ENCODE results near the gene ARID2. TPM values are rescaled to one million over a fixed set of nuclear protein-coding genes. Genes with fewer than 3 reads are reported as not detected.

Gene ARID2
- total and polyA plus RNA-seq, 10 of the 15 experiments (the other 5 are each of a cell fraction or from before 2014, with no cell fraction given), result 9.2 to 29.8 (median 20.3) TPM

DNA sequence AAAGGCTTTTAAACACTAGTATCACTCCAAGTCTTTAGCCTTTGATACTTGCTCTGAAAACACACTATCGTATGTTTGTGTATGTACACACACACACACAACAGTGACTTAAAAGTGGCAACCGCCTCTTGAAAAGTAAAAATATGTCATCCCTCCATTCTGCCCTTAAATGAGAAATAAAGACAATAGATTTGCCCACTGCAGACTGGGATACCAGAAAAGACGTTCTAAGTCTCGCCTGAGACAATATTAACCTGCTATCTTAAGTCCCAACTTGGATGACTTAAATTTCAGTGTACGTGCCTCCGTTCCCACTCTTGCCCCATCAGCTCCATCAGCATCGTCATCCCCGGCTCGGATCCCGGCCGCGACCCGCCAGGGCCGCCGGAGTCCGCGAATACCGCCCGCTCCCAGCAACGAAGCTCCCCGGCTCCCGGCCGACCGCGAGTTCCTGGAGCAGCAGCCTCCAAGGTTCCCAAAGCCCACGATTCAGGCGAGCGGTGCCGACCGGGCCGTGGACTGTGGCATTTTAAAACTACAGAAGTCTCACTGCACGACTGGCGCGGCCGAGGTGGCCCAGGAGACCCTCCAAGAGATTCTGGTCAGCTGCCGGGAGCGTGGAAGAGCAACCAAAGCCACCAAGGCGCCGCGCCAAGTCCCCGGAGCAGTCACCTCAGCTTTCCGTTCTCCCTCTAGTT, 2.8 kb upstream of the ARID2 start:
- Histone ChIP-seq H3K4me1 (ENCODE audit: control insufficient read depth, insufficient read depth, low read length) (no peaks in the 10 kb centered on the region), H3K27me3 (replicated peaks in 1 of 2; ENCODE audit: control insufficient read depth in 2 of 2, insufficient read depth in 2 of 2, low read length in 1 of 2) (no peaks in the 10 kb centered on the region), H4K20me1 (ENCODE audit: control insufficient read depth, insufficient read depth) (no peaks in the 10 kb centered on the region), H3K9me3 (replicated peaks; ENCODE audit: control insufficient read depth, insufficient read depth, low read length) (no peaks in the 10 kb centered on the region), H2AFZ (ENCODE audit: control insufficient read depth, low read depth, low read length) (peak overlapping the region; percentile 94), H3K27ac (ENCODE audit: control insufficient read depth, insufficient read depth) (peak overlapping the region; percentile 95), H3K36me3 (ENCODE audit: control insufficient read depth in 2 of 2, insufficient read depth in 2 of 2, low read length in 1 of 2) (no peaks in the 10 kb centered on the region), H3K4me3 (peak overlapping the region; percentile 93), H3K79me2 (ENCODE audit: control insufficient read depth, insufficient read depth, low read length) (peaks cover 72% of the 10 kb centered on the region), H3K9ac (ENCODE audit: control insufficient read depth, insufficient read depth, low read length) (peak overlapping the region; percentile 100), H3K4me2 (ENCODE audit: control insufficient read depth, insufficient read depth) (0 out of 2 replicates have a peak overlapping the region, but pooled peaks have one; percentile 34)
- ATAC-seq, result no peak
- no peak for FAIRE-seq
- CTCF ChIA-PET, result interaction anchor here (0.8 to 7.7 kb wide), 17 partner anchors 10 to 1306 kb away, joined by 3 to 109 read pairs (median 5); no protein-coding TSS in a partner anchor
- in situ Hi-C loops (cut with MboI), result no loop called here
- WGBS (ENCODE audit: insufficient coverage, insufficient replicate concordance, low lambda C conversion rate, missing lambda C conversion rate), result under 1% methylated on average over 42 of the region's 42 CpGs
- DNase-seq (ENCODE audit: low read depth, low spot score), result no peak
- TF ChIP-seq CREB1 (IDR thresholded peaks at IDR 0.05; ENCODE audit: low read depth), result 0 out of 2 replicates have a peak, but pooled peaks have one; percentile 9
- no peak for TF ChIP-seq GABPA (IDR thresholded peaks at IDR 0.05; ENCODE audit: low read depth)
- no peak for TF ChIP-seq FOXM1 (IDR thresholded peaks at IDR 0.05; ENCODE audit: low read depth, low read length)
- TF ChIP-seq, protein P1, sequence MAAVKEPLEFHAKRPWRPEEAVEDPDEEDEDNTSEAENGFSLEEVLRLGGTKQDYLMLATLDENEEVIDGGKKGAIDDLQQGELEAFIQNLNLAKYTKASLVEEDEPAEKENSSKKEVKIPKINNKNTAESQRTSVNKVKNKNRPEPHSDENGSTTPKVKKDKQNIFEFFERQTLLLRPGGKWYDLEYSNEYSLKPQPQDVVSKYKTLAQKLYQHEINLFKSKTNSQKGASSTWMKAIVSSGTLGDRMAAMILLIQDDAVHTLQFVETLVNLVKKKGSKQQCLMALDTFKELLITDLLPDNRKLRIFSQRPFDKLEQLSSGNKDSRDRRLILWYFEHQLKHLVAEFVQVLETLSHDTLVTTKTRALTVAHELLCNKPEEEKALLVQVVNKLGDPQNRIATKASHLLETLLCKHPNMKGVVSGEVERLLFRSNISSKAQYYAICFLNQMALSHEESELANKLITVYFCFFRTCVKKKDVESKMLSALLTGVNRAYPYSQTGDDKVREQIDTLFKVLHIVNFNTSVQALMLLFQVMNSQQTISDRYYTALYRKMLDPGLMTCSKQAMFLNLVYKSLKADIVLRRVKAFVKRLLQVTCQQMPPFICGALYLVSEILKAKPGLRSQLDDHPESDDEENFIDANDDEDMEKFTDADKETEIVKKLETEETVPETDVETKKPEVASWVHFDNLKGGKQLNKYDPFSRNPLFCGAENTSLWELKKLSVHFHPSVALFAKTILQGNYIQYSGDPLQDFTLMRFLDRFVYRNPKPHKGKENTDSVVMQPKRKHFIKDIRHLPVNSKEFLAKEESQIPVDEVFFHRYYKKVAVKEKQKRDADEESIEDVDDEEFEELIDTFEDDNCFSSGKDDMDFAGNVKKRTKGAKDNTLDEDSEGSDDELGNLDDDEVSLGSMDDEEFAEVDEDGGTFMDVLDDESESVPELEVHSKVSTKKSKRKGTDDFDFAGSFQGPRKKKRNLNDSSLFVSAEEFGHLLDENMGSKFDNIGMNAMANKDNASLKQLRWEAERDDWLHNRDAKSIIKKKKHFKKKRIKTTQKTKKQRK (IDR thresholded peaks at IDR 0.05; ENCODE audit: low read depth, low read length), result no peak
- BruUV-seq (replicated peaks), result no TSS peak
- intact Hi-C loops (cut with micrococcal nuclease; ENCODE audit: unreplicated experiment), result loop anchor here (2.0 to 10.0 kb wide), 4 partner anchors 58 to 541 kb away; partner anchors contain the start of genes ANO6 and SLC38A1
- SMC1A ChIA-PET (ENCODE audit: uncharacterized antibody, unreplicated experiment), result interaction anchor here (1.0 to 5.5 kb wide), 10 partner anchors 17 to 265 kb away, joined by 3 to 67 read pairs (median 4); no protein-coding TSS in a partner anchor
- RAD21 ChIA-PET (ENCODE audit: unreplicated experiment), result interaction anchor here (1.0 to 7.1 kb wide), 6 partner anchors 16 to 511 kb away, joined by 3 to 79 read pairs (median 4); partner anchors contain the start of genes ANO6 and SCAF11
- POLR2A ChIA-PET, result interaction anchor here (0.6 to 2.4 kb wide), 4 partner anchors 170 to 659 kb away, joined by 3 to 9 read pairs (median 4); no protein-coding TSS in a partner anchor
